GM10248 (cell line): ENCODE data around the gene MOV10L1.

Experiments used
- CTCF ChIA-PET: fragments of 300-600 bp; sonication (Branson Sonifier 250); formaldehyde crosslinking; extraction: SDS; loops from one replicate; lab custom pipeline; 2021; ENCODE audit warnings: antibody characterized with exemption; lab: Yijun Ruan, JAX
- POLR2A ChIA-PET: fragments of 350-650 bp; sonication (Branson Sonifier 250); formaldehyde crosslinking; extraction: SDS; loops from one replicate; lab custom pipeline; 2020; ENCODE audit warnings: antibody characterized with exemption; lab: Yijun Ruan, JAX
- DNase-seq: peaks from one replicate; pipeline ENCODE4 v3.0.0; 2012; ENCODE audit errors: extremely low spot score
- TF ChIP-seq, protein P1 (sequence below): IDR thresholded peaks from 2 replicates; pipeline ENCODE4 v1.5.1; 2012; ENCODE audit warnings: mild to moderate bottlenecking, low read depth; ENCODE audit errors: extremely low read depth, missing control alignments, control extremely low read depth

The MOV10L1 gene

DNA sequence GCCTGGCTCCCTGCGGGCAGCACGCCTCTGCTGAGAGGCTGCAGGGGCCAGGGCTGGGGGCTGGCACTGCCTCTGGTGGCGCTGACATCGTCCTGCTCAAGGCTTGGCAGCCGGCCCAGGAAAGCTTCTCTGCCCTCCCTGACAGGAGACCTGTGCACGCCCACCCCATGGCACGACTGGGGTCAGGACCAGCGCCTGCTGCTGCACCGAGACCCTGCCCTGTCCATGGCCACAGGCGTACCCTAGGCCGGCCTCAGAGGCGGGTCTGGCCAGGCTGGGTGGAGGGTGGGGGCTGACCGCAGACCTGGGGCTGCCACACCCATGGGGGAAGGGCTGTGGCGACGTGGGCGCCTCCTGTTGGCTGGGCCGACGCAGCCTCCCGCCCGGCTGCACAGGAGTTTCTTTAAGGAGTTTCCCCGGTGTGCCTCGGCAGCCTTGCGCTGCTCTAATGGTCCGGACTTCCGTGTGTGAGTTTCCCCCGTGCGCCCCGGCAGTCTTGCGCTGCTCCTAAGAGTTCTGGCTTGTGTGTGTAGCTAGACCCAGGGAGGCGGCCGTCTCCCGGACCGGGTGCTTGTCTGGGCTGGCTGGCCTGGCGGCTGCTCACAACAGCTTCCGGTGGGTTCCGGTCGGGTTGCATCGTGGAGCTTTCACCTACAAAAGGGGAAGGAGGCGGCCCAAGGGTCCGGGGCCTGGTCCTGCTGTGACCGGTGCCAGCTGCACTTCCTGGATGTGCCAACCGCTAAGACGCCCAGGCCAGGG lies 100.6 kb downstream of the MOV10L1 start:
- ChIA-PET CTCF (interaction anchor here (0.6 to 2.4 kb wide), 11 partner anchors 11 to 430 kb away, joined by 3 to 11 read pairs (median 3); partner anchors contain the start of gene SELENOO), POLR2A (interaction anchor here (1.7 kb wide), 1 partner anchor 11 kb away, joined by 4 read pairs; no protein-coding TSS in a partner anchor)
- DNase-seq = peak; percentile 85
- TF ChIP-seq, protein P1, sequence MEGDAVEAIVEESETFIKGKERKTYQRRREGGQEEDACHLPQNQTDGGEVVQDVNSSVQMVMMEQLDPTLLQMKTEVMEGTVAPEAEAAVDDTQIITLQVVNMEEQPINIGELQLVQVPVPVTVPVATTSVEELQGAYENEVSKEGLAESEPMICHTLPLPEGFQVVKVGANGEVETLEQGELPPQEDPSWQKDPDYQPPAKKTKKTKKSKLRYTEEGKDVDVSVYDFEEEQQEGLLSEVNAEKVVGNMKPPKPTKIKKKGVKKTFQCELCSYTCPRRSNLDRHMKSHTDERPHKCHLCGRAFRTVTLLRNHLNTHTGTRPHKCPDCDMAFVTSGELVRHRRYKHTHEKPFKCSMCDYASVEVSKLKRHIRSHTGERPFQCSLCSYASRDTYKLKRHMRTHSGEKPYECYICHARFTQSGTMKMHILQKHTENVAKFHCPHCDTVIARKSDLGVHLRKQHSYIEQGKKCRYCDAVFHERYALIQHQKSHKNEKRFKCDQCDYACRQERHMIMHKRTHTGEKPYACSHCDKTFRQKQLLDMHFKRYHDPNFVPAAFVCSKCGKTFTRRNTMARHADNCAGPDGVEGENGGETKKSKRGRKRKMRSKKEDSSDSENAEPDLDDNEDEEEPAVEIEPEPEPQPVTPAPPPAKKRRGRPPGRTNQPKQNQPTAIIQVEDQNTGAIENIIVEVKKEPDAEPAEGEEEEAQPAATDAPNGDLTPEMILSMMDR = peak; percentile 52

DNA sequence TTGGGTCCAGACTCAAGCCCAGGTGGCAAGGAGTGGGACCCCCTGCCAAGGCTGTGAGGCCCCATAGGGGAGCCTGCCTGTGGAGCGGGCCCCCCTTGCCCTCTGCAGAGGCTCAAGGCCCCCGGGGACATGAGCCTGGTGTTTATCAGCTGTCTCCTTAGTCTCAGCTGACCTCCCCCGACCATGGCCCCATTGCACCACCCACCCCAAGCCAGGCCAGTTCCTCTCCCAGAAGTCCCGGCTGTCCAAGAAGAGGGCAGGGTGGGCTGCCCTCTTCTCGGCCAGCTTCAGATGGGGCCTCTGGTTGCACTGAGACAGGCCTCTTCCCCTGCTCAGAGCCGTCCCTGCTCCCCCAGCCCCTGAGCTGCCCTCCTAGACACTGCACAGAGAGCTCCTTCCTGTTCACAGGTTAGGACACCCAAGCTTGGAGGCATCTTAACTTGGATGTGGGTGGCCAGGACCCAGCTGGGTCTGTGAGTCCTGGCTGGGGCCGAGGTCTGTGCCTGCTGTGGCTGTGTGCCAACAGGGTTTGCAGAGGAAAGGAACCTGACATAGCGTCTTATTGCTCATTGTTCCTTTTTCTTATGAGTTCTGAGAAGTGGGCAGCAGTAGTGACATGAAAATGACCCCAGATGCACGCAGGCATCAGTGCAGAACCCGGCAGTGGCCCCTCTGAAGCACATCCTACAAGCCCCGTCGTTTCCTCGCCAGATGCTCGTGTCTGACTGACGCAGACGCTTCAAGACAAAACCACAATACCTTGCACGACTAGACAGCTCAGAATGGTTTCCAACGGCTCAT lies 101.3 kb downstream of the MOV10L1 start:
- CTCF ChIA-PET = interaction anchor here (0.6 to 2.4 kb wide), 11 partner anchors 10 to 430 kb away, joined by 3 to 11 read pairs (median 3); partner anchors contain the start of gene SELENOO
- TF ChIP-seq, protein P1 = no peak
- peak; percentile 77 for DNase-seq
- POLR2A ChIA-PET = interaction anchor here (1.7 kb wide), 1 partner anchor 10 kb away, joined by 4 read pairs; no protein-coding TSS in a partner anchor

DNA sequence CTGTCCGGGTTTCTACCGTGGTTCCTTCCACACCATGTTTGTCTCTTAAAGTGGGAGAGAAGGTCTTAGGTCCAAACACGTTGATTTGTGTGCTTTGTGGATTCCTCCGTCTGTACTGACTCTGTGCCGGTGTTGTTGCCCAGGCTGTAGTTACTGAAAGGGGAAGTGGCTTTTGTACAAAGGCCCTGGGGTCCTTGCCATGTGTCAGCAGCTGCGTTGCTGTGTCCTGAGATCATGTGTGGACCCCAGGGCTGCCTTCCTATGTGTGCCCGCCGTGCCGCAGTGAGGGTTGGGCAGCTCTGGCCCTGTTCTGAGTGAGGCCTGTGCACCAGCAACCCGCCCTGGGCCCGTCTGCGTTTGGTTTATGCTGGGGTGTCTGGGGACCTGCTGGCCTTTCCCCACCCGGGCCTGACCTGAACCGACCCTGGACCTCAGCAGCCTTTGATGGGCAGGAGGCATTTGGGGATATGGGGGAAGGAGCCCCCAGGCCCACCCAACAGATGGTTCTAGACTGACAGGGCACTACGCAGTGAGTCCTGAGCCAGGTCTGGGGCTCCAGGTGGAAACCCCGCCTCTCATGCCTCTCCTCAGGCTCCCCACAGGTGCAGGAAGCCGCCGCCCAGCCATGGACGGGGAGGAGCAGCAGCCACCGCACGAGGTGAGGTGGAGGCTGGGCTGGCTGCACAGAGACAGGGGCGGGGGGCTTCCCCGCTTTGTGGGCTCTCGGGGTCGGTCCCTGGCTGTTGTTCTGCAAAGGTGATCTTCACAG lies 102.8 kb downstream of the MOV10L1 start:
- POLR2A ChIA-PET = no interaction called here
- TF ChIP-seq, protein P1 = no peak
- CTCF ChIA-PET = interaction anchor here (1.2 kb wide), 1 partner anchor 28 kb away, joined by 3 read pairs; no protein-coding TSS in a partner anchor
- no peak for DNase-seq

DNA sequence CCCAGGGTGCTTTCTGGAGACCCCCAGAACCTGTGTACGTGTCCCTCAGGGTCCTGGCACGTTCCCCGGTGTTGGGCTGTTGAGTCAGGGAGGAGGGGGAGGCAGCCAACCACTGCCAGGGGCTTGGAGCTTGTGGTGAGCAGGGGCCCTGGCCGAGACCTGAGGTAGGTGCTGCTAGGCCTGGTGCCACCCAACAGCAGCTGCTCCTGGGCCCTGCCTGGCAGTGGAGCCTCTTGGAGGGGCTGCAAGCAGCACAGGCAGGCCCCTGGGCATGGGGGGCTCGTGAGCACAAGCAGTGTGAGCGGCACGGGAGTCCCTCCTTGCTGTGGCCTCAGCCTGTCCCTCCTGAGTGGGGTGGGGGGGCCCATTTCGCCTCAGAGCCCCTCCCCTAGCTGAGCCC lies 103.8 kb downstream of the MOV10L1 start:
- ChIA-PET CTCF (no interaction called here), POLR2A (no interaction called here)
- no peak for DNase-seq
- TF ChIP-seq, protein P1 = no peak

GRCh38 chr22:50194037-50194805 lies 104.4 kb downstream of the MOV10L1 start:
- ChIA-PET POLR2A (no interaction called here), CTCF (interaction anchor here (0.8 kb wide), 1 partner anchor 264 kb away, joined by 3 read pairs; no protein-coding TSS in a partner anchor)
- TF ChIP-seq, protein P1 = no peak
- DNase-seq = no peak
